HEK293 (cell line): ENCODE measurements around the gene TBC1D20.

ENCODE experiments used
- CTCF ChIA-PET: fragments of 350-600 bp; formaldehyde crosslinking; extraction: SDS; loops from one replicate; lab custom pipeline; 2021; ENCODE audit warnings: antibody characterized with exemption; lab: Yijun Ruan, JAX
- POLR2A ChIA-PET: fragments of 300-600 bp; formaldehyde crosslinking; extraction: SDS; loops from one replicate; lab custom pipeline; 2020; ENCODE audit warnings: antibody characterized with exemption, inconsistent platforms; lab: Yijun Ruan, JAX
- H3K27ac ChIP-seq: fragments of 200-500 bp; sonication (Bioruptor generic); 2 replicates; pipeline ENCODE4 v1.5.1; 2014; ENCODE audit warnings: low read depth, low read length, control low read depth, inconsistent platforms; ENCODE audit errors: extremely low read depth
- H3K36me3 ChIP-seq, 2 experiments: fragments of 200-500 bp in 1 of 2; sonication (Bioruptor generic) in 1 of 2; 1 replicate in 1 of 2; 2 replicates in 1 of 2; pipeline ENCODE4 v1.5.1; 2014 to 2017; ENCODE audit warnings: inconsistent platforms in 2 of 2, low read length in 2 of 2; ENCODE audit not compliant: control insufficient read depth in 2 of 2, insufficient read depth in 1 of 2
- H3K4me1 ChIP-seq: fragments of 200-500 bp; sonication (Bioruptor generic); 2 replicates; pipeline ENCODE4 v1.5.1; 2014; ENCODE audit warnings: mild to moderate bottlenecking, low read length, inconsistent platforms; ENCODE audit not compliant: control insufficient read depth, insufficient read depth
- H3K4me3 ChIP-seq: 2 replicates; pipeline ENCODE4 v1.5.1; 2011; ENCODE audit warnings: low read depth, mild to moderate bottlenecking, control low read depth, low read length, moderate library complexity
- H3K9me3 ChIP-seq: fragments of 200-500 bp; sonication (Bioruptor generic); 2 replicates; pipeline ENCODE4 v1.5.1; 2014; ENCODE audit warnings: low read depth, low read length, inconsistent platforms; ENCODE audit not compliant: control insufficient read depth, insufficient read depth
- FEZF1 ChIP-seq: fragments of 450-650 bp; formaldehyde crosslinking; IDR thresholded peaks from 2 replicates; pipeline ENCODE4 v1.5.1; 2016; ENCODE audit warnings: missing biosample characterization, missing genetic modification characterization
- GLIS2 ChIP-seq: fragments of 450-650 bp; formaldehyde crosslinking; IDR thresholded peaks from 2 replicates; pipeline ENCODE4 v1.5.1; 2016; ENCODE audit warnings: missing biosample characterization, missing genetic modification characterization
- KLF1 ChIP-seq: fragments of 450-650 bp; formaldehyde crosslinking; IDR thresholded peaks from 2 replicates; pipeline ENCODE4 v1.5.1; 2016; ENCODE audit warnings: missing biosample characterization, missing genetic modification characterization
- ZBTB21 ChIP-seq: fragments of 450-650 bp; formaldehyde crosslinking; IDR thresholded peaks from 2 replicates; pipeline ENCODE4 v1.5.1; 2017; ENCODE audit warnings: missing biosample characterization, missing genetic modification characterization
- ZEB2 ChIP-seq: fragments of 450-650 bp; formaldehyde crosslinking; IDR thresholded peaks from 2 replicates; pipeline ENCODE4 v1.5.1; 2016; ENCODE audit warnings: missing biosample characterization, missing genetic modification characterization
- ZNF112 ChIP-seq: fragments of 450-650 bp; formaldehyde crosslinking; IDR thresholded peaks from 2 replicates; pipeline ENCODE4 v1.5.0; 2017; ENCODE audit warnings: missing biosample characterization, missing genetic modification characterization
- ZNF132 ChIP-seq: fragments of 450-650 bp; formaldehyde crosslinking; IDR thresholded peaks from 2 replicates; pipeline ENCODE4 v1.5.1; 2017; ENCODE audit warnings: missing biosample characterization, missing genetic modification characterization, borderline replicate concordance
- ZNF174 ChIP-seq: fragments of 450-650 bp; formaldehyde crosslinking; IDR thresholded peaks from 2 replicates; pipeline ENCODE4 v1.5.0; 2017; ENCODE audit warnings: missing biosample characterization, mild to moderate bottlenecking, missing genetic modification characterization
- ZNF366 ChIP-seq: fragments of 450-650 bp; formaldehyde crosslinking; conservative IDR thresholded peaks from 2 replicates; pipeline ENCODE4 v1.5.1; 2016; ENCODE audit warnings: missing biosample characterization, missing genetic modification characterization
- ZNF561 ChIP-seq: fragments of 450-650 bp; IDR thresholded peaks from 2 replicates; pipeline ENCODE4 v1.5.1; 2018; ENCODE audit warnings: missing biosample characterization, missing genetic modification characterization, borderline replicate concordance
- ZNF768 ChIP-seq: fragments of 450-650 bp; formaldehyde crosslinking; IDR thresholded peaks from 2 replicates; pipeline ENCODE4 v1.5.1; 2018; ENCODE audit warnings: missing biosample characterization, mild to moderate bottlenecking, missing genetic modification characterization
- ZNF791 ChIP-seq: fragments of 450-650 bp; formaldehyde crosslinking; IDR thresholded peaks from 2 replicates; pipeline ENCODE4 v1.5.1; 2016; ENCODE audit warnings: missing biosample characterization, missing genetic modification characterization
- ZNF792 ChIP-seq: fragments of 450-650 bp; formaldehyde crosslinking; IDR thresholded peaks from 2 replicates; pipeline ENCODE4 v1.5.1; 2016; ENCODE audit warnings: missing biosample characterization, missing genetic modification characterization
- ZSCAN23 ChIP-seq: fragments of 450-650 bp; formaldehyde crosslinking; IDR thresholded peaks from 2 replicates; pipeline ENCODE4 v1.5.1; 2016; ENCODE audit warnings: missing biosample characterization, missing genetic modification characterization
- TF ChIP-seq, protein P1 (sequence below): fragments of 450-650 bp; formaldehyde crosslinking; IDR thresholded peaks from 2 replicates; pipeline ENCODE4 v1.5.1; 2016; ENCODE audit warnings: missing biosample characterization, missing genetic modification characterization, low read depth
- TF ChIP-seq, protein P2 (sequence below): fragments of 450-650 bp; formaldehyde crosslinking; IDR thresholded peaks from 2 replicates; pipeline ENCODE4 v1.5.1; 2016; ENCODE audit warnings: missing biosample characterization, missing genetic modification characterization
- TF ChIP-seq, protein P3 (sequence below): fragments of 450-650 bp; formaldehyde crosslinking; IDR thresholded peaks from 2 replicates; pipeline ENCODE4 v1.5.1; 2017; ENCODE audit warnings: missing biosample characterization, missing genetic modification characterization
- TF ChIP-seq, protein P4 (sequence below): fragments of 450-650 bp; formaldehyde crosslinking; conservative IDR thresholded peaks from 2 replicates; pipeline ENCODE4 v1.5.1; 2016; ENCODE audit warnings: low read depth, missing biosample characterization, missing genetic modification characterization
- TF ChIP-seq, protein P5 (sequence below): fragments of 450-650 bp; IDR thresholded peaks from 2 replicates; pipeline ENCODE4 v1.5.1; 2018; ENCODE audit warnings: missing biosample characterization, missing genetic modification characterization

The TBC1D20 gene

DNA sequence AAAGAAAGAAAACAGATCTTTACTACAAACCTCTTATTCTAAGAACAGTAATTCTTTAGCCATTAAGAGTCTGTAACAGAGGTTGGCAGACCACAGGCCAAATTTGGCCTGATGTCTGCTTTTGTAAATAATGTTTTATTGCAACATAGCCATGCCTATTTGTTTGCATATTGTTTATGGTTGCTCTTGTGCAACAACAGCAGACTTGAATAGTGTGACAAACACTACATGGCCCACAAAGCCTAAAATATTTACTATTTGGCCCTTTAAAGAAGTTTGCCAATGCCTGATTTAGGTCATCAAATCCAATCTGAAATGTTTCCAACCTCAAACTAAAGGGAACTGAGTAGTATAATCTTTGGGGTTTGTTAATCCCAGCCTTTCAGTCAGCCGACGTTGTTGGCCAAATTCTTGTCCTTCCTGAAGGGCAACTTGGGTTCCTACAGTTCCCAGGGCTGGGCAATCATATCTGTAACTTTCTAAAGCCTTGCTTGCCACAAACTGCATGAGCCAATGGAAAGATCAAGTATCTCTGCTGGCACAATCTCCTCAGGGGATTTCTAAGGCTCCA, 33.9 kb upstream of the TBC1D20 start:
- TF ChIP-seq, protein P1, sequence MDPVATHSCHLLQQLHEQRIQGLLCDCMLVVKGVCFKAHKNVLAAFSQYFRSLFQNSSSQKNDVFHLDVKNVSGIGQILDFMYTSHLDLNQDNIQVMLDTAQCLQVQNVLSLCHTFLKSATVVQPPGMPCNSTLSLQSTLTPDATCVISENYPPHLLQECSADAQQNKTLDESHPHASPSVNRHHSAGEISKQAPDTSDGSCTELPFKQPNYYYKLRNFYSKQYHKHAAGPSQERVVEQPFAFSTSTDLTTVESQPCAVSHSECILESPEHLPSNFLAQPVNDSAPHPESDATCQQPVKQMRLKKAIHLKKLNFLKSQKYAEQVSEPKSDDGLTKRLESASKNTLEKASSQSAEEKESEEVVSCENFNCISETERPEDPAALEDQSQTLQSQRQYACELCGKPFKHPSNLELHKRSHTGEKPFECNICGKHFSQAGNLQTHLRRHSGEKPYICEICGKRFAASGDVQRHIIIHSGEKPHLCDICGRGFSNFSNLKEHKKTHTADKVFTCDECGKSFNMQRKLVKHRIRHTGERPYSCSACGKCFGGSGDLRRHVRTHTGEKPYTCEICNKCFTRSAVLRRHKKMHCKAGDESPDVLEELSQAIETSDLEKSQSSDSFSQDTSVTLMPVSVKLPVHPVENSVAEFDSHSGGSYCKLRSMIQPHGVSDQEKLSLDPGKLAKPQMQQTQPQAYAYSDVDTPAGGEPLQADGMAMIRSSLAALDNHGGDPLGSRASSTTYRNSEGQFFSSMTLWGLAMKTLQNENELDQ (tag by site-specific recombination), result no peak
- TF ChIP-seq ZNF174 (no peak), ZNF791 (tag by site-specific recombination) (no peak), ZBTB21 (tag by site-specific recombination) (no peak), ZEB2 (tag by site-specific recombination) (no peak), ZNF792 (tag by site-specific recombination) (no peak), ZSCAN23 (no peak), ZNF561 (tag by site-specific recombination) (no peak), ZNF112 (tag by site-specific recombination) (no peak), ZNF768 (tag by site-specific recombination) (no peak), ZNF132 (tag by site-specific recombination) (no peak), GLIS2 (tag by site-specific recombination) (no peak), KLF1 (no peak), ZNF366 (tag by site-specific recombination) (no peak), FEZF1 (no peak)
- TF ChIP-seq, protein P2, sequence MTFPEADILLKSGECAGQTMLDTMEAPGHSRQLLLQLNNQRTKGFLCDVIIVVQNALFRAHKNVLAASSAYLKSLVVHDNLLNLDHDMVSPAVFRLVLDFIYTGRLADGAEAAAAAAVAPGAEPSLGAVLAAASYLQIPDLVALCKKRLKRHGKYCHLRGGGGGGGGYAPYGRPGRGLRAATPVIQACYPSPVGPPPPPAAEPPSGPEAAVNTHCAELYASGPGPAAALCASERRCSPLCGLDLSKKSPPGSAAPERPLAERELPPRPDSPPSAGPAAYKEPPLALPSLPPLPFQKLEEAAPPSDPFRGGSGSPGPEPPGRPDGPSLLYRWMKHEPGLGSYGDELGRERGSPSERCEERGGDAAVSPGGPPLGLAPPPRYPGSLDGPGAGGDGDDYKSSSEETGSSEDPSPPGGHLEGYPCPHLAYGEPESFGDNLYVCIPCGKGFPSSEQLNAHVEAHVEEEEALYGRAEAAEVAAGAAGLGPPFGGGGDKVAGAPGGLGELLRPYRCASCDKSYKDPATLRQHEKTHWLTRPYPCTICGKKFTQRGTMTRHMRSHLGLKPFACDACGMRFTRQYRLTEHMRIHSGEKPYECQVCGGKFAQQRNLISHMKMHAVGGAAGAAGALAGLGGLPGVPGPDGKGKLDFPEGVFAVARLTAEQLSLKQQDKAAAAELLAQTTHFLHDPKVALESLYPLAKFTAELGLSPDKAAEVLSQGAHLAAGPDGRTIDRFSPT (tag by site-specific recombination), result no peak
- TF ChIP-seq, protein P3, sequence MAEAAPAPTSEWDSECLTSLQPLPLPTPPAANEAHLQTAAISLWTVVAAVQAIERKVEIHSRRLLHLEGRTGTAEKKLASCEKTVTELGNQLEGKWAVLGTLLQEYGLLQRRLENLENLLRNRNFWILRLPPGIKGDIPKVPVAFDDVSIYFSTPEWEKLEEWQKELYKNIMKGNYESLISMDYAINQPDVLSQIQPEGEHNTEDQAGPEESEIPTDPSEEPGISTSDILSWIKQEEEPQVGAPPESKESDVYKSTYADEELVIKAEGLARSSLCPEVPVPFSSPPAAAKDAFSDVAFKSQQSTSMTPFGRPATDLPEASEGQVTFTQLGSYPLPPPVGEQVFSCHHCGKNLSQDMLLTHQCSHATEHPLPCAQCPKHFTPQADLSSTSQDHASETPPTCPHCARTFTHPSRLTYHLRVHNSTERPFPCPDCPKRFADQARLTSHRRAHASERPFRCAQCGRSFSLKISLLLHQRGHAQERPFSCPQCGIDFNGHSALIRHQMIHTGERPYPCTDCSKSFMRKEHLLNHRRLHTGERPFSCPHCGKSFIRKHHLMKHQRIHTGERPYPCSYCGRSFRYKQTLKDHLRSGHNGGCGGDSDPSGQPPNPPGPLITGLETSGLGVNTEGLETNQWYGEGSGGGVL (tag by site-specific recombination), result no peak
- TF ChIP-seq, protein P4, sequence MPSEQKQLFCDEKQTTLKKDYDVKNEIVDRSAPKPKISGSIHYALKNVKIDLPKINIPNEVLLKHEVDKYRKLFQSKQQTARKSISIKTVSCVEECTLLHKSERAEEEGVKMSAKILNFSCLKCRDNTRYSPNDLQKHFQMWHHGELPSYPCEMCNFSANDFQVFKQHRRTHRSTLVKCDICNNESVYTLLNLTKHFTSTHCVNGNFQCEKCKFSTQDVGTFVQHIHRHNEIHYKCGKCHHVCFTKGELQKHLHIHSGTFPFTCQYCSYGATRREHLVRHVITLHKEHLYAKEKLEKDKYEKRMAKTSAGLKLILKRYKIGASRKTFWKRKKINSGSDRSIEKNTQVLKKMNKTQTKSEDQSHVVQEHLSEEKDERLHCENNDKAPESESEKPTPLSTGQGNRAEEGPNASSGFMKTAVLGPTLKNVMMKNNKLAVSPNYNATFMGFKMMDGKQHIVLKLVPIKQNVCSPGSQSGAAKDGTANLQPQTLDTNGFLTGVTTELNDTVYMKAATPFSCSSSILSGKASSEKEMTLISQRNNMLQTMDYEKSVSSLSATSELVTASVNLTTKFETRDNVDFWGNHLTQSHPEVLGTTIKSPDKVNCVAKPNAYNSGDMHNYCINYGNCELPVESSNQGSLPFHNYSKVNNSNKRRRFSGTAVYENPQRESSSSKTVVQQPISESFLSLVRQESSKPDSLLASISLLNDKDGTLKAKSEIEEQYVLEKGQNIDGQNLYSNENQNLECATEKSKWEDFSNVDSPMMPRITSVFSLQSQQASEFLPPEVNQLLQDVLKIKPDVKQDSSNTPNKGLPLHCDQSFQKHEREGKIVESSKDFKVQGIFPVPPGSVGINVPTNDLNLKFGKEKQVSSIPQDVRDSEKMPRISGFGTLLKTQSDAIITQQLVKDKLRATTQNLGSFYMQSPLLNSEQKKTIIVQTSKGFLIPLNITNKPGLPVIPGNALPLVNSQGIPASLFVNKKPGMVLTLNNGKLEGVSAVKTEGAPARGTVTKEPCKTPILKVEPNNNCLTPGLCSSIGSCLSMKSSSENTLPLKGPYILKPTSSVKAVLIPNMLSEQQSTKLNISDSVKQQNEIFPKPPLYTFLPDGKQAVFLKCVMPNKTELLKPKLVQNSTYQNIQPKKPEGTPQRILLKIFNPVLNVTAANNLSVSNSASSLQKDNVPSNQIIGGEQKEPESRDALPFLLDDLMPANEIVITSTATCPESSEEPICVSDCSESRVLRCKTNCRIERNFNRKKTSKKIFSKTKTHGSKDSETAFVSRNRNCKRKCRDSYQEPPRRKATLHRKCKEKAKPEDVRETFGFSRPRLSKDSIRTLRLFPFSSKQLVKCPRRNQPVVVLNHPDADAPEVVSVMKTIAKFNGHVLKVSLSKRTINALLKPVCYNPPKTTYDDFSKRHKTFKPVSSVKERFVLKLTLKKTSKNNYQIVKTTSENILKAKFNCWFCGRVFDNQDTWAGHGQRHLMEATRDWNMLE (tag by site-specific recombination), result no peak
- TF ChIP-seq, protein P5, sequence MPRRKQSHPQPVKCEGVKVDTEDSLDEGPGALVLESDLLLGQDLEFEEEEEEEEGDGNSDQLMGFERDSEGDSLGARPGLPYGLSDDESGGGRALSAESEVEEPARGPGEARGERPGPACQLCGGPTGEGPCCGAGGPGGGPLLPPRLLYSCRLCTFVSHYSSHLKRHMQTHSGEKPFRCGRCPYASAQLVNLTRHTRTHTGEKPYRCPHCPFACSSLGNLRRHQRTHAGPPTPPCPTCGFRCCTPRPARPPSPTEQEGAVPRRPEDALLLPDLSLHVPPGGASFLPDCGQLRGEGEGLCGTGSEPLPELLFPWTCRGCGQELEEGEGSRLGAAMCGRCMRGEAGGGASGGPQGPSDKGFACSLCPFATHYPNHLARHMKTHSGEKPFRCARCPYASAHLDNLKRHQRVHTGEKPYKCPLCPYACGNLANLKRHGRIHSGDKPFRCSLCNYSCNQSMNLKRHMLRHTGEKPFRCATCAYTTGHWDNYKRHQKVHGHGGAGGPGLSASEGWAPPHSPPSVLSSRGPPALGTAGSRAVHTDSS (tag by site-specific recombination), result no peak
- Histone ChIP-seq H3K9me3 (no peaks in the 10 kb centered on the region), H3K4me3 (no peak overlapping the region), H3K27ac (no peak overlapping the region), H3K36me3 (peaks cover 78 to 93% of the 10 kb centered on the region in 2 experiments), H3K4me1 (no peaks in the 10 kb centered on the region)
- POLR2A ChIA-PET, result no interaction called here
- CTCF ChIA-PET, result interaction anchor here (1.0 to 1.5 kb wide), 2 partner anchors 18 to 171 kb away, joined by 5 to 6 read pairs; no protein-coding TSS in a partner anchor
